GM10248 (cell line): ENCODE results near the gene ALS2CL.

ENCODE experiments used
- CTCF ChIA-PET: fragments of 300-600 bp; sonication (Branson Sonifier 250); formaldehyde crosslinking; extraction: SDS; loops from one replicate; lab custom pipeline; 2021; ENCODE audit warnings: antibody characterized with exemption; lab: Yijun Ruan, JAX
- POLR2A ChIA-PET: fragments of 350-650 bp; sonication (Branson Sonifier 250); formaldehyde crosslinking; extraction: SDS; loops from one replicate; lab custom pipeline; 2020; ENCODE audit warnings: antibody characterized with exemption; lab: Yijun Ruan, JAX
- DNase-seq: peaks from one replicate; pipeline ENCODE4 v3.0.0; 2012; ENCODE audit errors: extremely low spot score
- TF ChIP-seq, protein P1 (sequence below): IDR thresholded peaks from 2 replicates; pipeline ENCODE4 v1.5.1; 2012; ENCODE audit warnings: mild to moderate bottlenecking, low read depth; ENCODE audit errors: extremely low read depth, missing control alignments, control extremely low read depth

Gene ALS2CL

DNA sequence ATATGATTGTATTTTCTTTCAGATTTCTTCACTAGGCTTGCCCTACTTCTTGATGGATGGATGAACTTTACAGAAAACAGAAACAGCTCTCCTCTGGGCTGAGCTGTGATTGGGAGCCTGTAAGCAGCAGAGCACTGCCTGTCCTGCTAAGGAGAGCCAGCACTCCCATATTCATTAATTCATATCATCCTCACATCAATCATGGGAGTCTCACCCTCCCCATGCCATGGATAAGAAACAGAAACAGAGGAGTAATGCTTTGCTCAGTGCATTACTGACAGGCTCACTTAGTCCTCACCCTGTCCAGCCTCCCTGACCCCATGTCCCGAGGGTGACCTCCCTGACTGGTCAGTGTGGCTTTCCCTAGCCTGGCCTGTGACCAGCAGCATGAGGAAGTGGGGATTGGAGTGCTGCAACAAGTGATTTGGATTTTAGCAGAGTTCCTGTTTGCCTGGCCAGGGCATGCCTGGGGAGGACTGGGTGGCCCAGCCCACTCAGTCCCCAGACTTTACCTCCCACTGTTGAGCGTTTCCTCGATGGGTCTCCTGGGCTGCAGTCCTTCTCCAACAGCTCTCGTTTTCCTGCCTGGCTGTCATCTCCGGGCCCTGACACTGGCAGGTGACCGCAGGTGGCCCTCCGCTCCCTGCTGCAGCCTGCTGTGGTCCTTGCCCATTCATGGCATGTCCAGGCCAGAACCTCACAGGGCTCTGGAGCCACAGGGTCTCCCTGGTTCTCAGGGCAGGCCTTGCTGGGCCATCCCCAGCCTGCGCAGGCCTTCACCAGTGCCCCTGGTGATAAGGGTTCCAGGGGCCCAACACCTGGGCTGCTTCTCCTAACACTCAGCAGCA is 6.4 kb upstream of the ALS2CL start:
- DNase-seq, result no peak
- POLR2A ChIA-PET, result no interaction called here
- CTCF ChIA-PET, result interaction anchor here (1.0 kb wide), 1 partner anchor 196 kb away, joined by 3 read pairs; no protein-coding TSS in a partner anchor
- TF ChIP-seq, protein P1, sequence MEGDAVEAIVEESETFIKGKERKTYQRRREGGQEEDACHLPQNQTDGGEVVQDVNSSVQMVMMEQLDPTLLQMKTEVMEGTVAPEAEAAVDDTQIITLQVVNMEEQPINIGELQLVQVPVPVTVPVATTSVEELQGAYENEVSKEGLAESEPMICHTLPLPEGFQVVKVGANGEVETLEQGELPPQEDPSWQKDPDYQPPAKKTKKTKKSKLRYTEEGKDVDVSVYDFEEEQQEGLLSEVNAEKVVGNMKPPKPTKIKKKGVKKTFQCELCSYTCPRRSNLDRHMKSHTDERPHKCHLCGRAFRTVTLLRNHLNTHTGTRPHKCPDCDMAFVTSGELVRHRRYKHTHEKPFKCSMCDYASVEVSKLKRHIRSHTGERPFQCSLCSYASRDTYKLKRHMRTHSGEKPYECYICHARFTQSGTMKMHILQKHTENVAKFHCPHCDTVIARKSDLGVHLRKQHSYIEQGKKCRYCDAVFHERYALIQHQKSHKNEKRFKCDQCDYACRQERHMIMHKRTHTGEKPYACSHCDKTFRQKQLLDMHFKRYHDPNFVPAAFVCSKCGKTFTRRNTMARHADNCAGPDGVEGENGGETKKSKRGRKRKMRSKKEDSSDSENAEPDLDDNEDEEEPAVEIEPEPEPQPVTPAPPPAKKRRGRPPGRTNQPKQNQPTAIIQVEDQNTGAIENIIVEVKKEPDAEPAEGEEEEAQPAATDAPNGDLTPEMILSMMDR, result no peak

DNA sequence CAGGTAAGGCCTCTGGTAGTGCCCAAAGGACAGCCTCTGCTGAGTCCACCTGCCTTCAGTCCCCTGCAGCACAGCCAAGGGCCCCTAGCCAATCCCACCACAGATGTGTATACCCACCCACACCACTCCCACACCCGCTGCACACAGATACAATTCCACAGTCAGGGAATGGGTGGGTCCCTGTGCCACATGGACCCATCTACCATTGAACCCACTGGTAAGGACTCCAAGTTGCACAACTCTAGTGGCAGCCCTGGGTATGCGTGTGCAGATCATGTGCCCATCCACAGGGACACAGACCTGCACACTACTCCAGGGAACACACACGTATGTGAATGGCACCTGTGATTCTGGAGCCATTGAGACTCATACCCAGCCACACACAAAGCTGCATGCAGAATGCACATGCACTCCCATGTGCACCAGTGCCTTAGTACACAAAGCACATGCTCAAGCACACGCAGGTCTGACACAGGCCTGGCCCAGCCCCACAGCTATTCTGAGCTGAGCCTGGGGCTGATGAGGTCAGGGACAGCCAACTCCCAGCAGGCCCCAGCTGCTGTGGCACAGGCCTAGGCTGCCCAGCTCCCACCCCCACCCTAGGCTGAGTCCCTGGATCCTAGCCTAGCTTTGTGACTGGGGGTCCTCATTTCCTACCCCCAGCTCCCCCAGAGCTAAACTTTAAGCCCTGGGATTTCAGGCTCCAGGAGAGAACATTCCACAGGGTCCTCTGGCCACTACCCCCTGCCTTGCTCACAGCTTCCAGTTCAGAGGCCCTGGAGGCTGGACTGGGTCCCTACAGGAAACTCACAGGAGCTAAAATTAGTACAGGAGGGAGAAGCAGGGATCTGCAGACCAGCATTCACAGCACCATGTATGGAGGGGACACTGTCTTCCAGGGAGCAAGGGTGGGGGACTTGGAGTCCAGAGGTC is 2.7 kb upstream of the ALS2CL start:
- TF ChIP-seq, protein P1, result no peak
- ChIA-PET POLR2A (no interaction called here), CTCF (interaction anchor here (1.0 to 2.9 kb wide), 7 partner anchors 9 to 208 kb away, joined by 3 to 9 read pairs (median 3); no protein-coding TSS in a partner anchor)
- DNase-seq, result no peak

GRCh38 chr3:46695177-46695961 is 1.9 kb upstream of the ALS2CL start:
- peak; percentile 47 for DNase-seq
- TF ChIP-seq, protein P1, result peak; percentile 17
- ChIA-PET POLR2A (no interaction called here), CTCF (interaction anchor here (1.0 to 1.7 kb wide), 3 partner anchors 21 to 204 kb away, joined by 3 to 9 read pairs (median 3); no protein-coding TSS in a partner anchor)

DNA sequence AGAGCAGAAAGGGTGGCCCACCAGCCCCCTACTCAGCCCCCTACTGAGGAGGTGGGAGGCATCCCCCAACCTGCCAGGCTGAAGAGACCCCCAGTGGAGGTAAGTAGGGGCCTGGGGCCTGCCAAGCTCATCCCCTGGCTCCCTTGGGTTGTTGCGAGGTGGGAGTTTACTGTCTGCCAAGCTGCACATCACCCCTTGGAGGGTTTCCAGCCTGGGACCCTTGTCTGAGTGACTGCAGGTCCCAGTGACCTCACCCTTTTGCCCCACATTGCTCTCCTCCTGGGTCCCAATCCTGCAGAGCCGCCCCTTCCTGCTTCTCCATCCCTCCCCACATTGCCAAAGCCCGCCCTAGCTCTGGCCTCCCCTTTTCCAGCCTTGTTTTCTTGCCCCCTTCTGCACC is 1.0 kb upstream of the ALS2CL start:
- no peak for DNase-seq
- POLR2A ChIA-PET, result no interaction called here
- CTCF ChIA-PET, result no interaction called here
- TF ChIP-seq, protein P1, result no peak

DNA sequence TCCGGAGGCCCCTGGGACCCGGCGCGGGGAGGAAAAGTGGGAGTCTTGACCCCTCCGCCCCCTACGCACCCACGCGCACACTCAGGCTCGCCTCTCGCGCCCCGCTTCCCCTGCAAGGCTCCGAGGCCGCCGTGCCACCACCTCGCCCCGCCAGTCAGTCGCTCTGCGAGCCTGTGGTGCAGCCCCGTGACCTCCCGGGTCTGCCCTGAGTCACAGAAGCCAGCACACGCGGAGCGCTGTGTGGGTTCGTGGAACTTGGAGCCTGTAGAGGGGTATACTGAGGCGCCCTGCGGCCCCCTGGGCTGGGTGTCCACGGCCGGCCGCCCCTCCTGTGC is 380 bp upstream of the ALS2CL start:
- no peak for DNase-seq
- TF ChIP-seq, protein P1, result no peak
- ChIA-PET CTCF (interaction anchor here (1.0 to 2.0 kb wide), 5 partner anchors 9 to 201 kb away, joined by 3 to 10 read pairs (median 3); no protein-coding TSS in a partner anchor), POLR2A (no interaction called here)
